Glomerular endothelial cell (primary cell): ENCODE measurements around the gene SUCNR1. TPM values are rescaled to one million over a fixed set of nuclear protein-coding genes. Genes with fewer than 3 reads are reported as not detected.
"Not testable (repeated sequence)": the region's sequence is repeated elsewhere in the genome, so short reads cannot be mapped to it uniquely, and the experiment has no call there.

Experiments used
- DNase-seq: peaks from one replicate; pipeline ENCODE4 v3.0.0-alpha.2; 2011; ENCODE audit warnings: low read depth, low spot score; ENCODE audit errors: extremely low read depth
- total RNA-seq: library from RNA; depleted of rRNA; stranded (reverse); fragments of >200 nt; gene quantifications from 2 replicates; pipeline ENCODE4 v1.2.3, GENCODE V29; 2015

The SUCNR1 gene, protein sequence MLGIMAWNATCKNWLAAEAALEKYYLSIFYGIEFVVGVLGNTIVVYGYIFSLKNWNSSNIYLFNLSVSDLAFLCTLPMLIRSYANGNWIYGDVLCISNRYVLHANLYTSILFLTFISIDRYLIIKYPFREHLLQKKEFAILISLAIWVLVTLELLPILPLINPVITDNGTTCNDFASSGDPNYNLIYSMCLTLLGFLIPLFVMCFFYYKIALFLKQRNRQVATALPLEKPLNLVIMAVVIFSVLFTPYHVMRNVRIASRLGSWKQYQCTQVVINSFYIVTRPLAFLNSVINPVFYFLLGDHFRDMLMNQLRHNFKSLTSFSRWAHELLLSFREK
- 0.10 and 0.23 TPM in 2 replicates for total RNA-seq

DNA sequence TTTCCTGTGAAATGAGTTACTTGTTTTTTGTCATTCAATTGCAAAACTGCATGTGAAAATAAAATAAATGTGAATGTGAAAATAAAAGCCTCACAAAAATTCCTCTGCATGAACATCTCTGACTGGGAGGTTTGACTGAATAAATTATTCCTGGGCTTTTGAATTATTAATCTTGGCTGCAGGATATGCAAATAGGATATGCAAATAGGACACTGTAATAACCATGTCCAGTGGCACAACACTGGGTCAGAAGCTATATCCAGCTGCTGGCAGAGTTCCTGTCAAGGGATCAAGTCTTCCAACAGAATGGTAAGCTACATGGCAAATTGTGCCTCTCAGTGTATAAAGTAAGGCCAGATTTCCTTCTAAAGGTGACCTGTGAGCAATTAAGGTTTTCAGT, at the start of gene SUCNR1:
TSS of gene SUCNR1 (plus strand) at position 246 of the 400 bp plus-strand sequence. CDS start 6,250 bp downstream, outside the sequence.
- DNase-seq, result no peak

DNA sequence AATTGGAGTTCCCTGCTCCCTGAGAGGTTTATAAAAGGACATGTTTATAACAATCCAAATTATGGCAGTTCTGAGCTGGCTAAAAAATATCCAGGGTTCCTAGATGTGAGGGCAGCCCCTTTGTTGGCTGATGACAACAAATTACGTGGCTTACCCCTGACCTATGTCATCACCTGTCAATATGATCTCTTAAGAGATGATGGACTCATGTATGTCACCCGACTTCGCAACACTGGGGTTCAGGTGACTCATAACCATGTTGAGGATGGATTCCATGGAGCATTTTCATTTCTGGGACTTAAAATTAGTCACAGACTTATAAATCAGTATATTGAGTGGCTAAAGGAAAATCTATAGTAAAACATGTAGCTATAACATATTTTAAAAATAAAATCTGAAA, 45.6 kb upstream of the SUCNR1 start:
- DNase-seq, result no peak

DNA sequence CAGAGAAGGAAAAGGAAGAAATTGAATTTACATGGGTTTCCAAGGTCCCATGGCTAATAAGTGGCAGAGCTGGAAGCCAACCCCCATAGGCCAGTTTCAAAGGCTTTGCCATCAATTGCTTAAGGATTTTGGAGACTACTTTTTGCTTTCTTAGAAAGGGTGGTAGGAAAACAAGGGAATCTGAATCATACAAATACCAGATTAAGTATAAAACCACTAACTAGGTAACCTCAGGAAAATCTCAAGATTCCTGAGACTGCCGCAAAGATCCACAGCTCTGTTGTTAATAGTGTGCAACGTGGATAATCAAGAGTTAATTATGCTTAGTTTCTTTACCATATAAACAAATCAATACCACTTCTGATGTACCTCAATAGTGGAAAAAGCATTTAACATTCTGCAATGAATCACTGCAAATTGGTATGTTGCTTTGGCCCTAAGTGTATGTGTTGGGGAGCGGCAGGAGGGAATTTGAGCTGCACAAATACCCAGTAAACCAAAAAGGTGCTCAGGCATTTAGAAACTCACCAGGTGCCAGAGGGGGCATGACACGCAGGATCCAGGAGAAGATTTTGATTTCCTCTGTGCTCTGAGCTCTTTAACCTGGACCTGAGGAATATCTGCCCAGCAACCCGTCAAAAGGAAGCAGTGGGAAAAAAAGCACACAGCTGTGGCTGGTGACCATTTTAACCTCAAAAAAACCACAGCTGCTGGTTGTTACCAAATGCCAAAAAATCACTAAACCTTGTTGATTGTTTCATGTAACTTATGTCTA, 37.5 kb upstream of the SUCNR1 start:
- DNase-seq, result no peak

DNA sequence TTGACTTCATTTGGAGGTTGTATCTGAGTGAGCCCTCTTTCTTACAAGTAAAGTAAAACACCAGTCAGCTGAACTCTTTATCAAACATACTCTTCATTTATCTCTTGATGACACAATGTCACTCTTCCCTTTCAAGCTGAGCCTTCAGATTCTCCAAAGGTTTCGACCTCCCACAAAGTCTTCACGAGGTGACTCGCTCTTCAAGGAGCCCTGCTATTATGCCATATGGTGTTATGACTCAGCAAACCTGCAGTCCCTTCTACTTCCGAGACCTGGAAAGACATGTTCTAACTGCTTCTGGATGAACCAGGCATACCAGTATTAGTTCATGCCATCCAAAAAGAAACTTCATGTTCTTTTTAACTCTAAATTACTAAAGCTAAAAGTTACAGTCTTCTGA, 36.4 kb upstream of the SUCNR1 start:
- peak; percentile 22 for DNase-seq

DNA sequence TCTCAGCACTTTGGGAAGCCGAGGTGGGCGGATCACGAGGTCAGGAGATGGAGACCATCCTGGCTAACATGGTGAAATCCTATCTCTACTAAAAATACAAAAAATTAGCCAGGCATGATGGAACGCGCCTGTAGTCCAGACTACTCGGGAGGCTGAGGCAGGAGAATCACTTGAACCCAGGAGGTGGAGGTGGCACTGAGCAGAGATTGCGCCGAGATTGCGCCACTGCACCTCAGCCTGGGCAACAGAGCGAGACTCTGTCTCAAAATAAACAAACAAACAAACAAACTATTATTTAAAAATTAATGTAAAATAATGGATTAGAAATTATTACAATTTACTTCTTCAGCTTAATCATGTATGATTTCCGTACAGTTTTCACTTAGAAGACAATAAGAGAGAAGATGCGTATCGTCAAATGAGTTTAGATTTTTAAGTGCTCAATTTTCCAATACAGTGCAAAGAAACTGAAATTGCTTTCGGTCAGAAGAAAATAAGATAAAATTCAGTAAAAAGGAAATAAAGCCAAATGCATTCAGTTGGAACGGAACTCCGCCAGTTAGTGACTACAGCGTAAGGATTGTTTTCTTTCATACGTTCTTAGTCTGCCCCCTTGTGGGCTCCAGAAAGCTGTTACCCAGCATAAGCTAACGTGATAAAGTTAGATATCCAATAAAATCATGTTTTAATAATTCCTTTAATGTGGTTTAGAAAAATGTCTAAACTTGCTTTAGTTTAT, 34.7 kb upstream of the SUCNR1 start:
- peak; percentile 80 for DNase-seq

DNA sequence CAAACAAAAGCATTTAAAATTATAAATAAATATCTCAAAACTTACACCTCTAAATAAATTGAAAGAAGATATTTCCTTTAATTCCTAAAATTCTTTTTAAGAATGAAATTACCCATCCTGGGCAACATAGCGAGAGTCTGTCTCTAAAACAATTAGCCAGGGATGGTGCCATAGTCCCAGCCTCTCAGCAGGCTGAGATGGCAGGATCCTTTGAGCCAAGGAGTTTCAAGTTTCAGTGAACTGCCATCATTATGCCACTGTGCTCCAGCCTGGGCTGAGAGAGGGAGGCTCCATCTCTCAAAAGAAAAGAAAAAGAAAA, 34.2 kb upstream of the SUCNR1 start:
- DNase-seq, result no peak

DNA sequence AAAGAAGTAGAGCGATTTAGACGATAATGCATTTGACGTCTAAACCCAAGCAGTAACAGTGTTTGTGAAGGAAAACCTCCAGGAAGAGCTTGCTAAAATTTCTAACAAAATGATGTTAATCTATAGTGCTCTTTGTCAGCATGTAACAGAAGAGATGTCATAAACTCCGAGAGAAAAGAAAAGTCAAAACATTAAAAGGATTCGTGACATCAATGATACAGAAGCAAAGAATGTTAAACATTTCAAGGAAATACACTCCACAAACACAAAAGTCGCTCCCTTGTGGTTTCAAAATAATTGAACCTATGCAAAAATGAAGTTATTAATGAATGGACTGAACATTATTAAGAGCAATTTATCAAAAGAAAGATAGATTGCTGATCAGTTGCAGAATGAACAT, 31.6 kb upstream of the SUCNR1 start:
- no peak for DNase-seq

DNA sequence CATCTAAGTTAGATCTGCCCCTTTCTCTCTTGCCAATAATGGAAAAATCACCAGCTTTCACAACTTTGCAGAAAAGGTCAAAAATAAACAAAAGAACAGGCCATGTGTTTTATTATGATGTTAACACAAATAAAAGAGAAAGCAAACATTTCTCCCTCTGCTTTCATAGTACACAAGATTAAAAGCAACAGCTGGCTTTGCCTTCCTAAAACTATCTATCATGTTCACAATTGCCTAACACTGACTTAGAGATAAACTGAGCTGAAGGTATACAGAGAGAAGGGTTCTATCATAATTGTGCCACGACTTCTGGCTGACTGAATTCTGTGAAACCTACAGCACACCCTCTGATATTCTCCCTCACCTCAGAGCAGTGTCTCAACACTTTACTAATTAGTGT, 30.2 kb upstream of the SUCNR1 start:
- DNase-seq, result no peak

DNA sequence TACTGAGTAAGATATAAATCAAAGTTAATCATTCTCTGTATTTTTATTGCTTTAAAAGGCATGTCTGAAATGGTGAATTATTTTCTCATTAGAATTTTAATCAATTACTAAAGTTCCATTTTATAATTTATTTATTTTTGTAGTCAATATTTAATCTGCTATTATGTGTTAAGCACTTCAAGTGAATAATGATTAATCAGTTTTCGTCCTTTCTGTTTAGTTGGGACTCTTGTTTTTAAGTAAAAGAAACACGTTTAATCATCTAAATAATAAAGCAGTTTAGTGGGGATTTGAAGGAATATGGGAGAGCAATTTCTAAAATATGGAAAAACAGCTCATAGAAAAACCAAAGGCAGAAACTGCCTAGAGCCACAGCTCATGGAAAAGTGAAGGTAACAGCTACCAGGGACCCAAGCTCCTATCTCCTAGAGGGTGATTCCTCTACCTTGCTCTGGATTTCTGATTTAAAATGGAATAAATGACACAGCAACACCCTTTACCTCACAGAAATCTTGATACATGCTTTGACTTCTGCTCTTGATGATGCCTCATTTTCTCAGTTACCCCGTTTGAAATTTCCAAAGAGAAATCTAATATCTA, 28.0 kb upstream of the SUCNR1 start:
- DNase-seq, result no peak

DNA sequence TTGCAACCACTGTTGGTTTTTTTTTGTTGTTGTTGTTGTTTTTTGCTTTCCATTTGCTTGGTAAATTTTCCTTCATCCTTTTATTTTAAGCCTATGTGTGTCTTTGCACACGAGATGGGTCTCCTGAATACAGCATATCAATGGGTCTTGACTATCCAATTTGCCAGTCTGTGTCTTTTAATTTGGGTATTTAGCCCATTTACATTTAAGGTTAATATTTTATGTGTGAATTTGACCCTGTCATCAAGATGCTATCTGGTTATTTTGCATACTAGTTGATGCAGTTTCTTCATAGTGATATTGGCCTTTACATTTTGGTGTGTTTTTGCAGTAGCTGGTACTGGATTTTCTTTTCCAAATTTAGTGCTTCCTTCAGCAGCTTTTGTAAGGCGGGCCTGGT, 23.4 kb upstream of the SUCNR1 start:
- DNase-seq, result not testable (repeated sequence)

DNA sequence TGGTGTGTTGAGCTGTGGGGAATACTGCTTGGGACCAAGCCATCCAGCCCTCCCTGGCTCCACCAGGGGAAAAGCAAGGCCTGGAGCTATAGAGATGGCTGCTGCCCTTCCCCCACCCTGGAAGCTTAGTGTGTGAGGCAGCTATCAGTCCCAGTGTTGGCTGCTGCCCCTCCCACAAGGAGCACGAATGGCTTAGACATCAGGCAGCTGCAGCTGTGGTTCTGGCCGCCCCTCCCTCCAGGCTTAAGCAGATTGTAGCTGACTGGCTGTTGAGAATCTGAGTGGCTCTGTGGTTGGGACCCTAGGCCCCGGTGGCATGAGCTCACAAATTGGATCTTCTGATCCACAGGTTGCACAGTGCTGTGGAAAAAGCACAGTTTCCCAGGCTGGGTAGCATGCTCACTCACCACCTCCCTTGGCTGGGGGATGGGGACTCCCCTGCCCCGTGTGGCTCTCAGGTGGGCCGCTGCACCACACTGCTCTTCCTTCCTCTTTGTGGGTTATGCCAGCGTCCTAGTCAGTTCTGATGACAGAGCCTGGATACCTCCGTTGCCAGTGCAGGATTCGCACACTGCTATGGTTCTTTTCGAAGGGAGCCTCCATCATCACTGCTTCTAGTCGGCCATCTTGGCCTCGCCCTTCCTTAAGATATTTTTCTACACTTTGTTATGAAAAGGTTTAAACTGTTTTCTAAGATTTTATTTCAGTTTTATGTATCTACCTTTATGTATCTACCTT, 21.2 kb upstream of the SUCNR1 start:
- DNase-seq, result no peak

DNA sequence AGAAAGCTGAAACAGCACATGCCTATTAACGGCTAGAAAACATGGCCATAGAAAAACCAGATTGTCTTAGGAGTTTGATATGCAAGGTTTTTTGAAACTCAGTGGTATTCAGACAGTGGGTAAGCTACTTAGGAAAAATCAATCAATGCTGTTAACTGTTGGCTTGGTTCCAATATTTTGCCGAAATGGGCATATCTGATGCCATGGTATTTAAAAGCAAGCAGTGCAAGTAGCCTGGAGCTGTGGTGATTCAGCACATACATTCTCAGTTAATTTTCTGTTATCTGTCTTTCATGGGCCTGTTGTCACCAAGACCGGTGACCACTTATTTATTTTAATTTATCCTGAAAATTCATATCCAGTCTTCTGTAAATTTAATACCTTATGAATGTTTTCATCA, 17.3 kb upstream of the SUCNR1 start:
- DNase-seq, result no peak

DNA sequence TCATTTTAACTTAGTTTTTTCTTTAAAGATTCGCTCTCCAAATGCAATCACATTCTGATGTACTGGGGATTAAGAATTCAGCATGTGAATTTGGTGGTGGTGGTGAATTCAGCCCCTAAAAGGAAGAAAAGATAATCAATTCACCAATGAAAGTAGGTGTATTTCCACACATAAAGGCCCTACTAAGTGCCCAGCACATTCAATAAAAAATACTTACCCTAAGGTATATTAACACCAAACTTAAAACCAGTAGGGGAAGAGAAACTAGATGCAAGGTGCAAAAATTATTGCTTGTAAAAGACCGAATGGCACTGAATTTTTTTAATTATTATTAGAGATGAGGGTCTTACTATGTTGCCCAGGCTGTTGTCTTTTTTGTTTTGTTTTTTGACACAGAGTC, 16.8 kb upstream of the SUCNR1 start:
- no peak for DNase-seq

DNA sequence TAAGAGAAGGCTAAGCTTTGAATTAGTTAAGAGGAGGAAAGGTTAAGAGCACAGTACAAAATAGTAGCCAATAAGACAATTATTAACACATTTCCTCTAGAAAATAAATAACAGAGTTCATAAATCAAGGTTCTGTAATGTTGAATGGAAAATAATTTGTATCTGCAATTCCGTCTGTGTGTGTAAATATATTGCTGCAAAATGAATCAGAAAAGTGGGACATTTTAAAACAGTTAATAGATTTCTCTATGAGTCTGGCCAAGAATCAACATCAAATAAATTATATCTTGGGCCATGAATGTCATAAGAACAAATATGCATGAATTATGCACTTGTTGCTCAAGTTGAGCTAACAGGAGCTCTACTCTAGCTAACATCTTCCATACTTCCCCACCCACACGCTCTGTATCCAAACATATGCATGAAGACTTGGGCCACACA, 14.2 kb upstream of the SUCNR1 start:
- DNase-seq, result no peak

DNA sequence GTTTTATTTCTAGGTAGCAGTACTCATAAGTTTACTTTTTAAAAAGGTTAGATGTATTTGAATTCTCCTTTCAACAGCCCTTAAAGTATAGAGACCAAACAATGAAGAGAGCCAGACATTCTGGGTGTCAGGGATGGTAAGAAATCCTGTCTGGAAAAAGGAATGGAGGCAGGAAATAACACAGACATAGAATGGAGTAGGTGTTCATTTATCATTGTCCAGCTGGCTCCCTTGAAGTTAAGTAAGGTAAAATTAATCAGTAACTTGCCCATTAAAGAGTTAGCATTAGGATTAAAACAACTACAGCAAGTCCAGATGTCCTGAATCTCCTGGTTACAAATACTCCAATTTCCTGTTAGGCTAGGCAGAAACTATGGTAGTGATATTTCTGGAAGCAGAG, 13.5 kb upstream of the SUCNR1 start:
- DNase-seq, result no peak

DNA sequence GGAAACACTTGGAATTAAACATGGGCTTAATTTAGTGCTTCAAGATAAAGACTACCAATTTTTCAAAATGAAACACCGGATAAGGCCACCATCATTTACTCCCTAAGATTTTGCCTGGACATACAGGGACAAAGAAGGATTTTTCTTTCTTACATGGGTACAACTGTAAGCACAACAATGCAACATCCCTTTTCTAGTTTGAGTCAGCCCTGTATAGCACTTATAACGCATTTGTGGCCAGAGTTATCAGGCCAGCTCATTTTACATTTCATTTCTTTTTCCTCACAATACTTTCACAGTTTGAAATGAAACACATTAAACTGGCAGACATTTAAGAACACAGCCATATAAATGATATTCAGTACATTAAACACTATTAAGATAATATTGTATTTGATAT, 9.8 kb upstream of the SUCNR1 start:
- no peak for DNase-seq

DNA sequence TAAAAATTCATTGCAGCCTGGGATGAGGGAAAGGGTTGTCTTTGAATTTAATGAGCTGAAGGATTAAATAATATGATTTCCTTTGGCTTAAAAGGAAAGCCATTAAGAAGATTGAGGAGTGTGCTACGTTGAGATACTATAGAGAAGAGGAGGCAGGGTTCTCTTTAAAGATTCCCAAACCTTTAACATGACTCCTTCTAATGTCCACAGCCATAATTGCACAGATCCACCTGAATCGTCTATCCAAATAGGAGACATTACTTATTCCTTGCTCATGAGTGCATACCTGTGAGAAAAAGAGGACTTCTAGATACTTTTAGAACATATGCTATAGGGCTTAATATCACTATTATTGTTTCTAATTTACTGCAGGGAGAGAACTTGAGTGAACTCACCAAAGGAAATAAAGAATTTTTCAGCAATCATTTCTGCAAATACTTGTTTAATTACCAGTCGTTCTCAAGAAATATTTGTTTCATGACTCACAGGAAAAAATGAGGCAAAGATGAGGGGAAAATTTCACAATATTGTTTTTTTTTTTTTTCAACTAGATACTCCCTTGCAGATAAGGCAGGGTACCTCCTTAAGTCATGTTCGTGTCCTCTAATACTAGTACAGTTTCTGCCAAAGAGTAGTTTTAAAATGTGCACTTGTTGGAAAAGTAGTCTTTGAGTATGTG, 8.9 kb upstream of the SUCNR1 start:
- DNase-seq, result peak; percentile 45

DNA sequence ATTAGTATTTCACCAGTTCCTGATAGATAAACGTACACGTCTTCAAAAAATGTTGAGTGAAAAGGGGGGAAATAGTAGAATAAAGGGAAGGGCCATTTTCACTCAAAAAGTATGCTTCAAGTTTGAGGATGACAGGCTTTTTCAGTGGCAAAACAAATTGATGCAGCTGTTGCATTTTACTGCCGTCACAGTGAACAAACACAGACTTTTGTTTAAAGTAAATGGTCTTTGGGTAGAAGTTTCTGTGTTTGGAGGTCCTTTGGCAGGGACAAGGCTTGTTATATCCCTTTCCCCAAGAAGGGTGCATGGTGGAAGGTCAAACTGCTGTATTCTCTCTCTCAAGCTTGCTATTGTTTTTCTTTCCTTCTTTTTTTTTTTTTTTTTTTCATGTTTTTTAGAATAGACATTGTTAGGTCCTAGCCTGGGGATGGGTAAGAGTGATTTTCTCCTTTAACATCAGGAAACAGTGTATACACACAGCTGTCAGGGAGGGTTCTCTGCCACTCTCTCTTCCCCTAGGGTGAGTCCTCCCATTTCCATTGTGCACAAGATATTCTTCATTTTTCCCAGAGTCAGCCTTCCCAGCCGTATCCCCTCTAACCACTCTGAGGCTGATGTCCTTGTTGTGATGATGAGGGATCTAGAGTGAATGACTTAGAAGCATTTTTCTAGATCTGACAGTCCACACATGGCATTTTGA, 6.6 kb upstream of the SUCNR1 start:
- DNase-seq, result no peak

DNA sequence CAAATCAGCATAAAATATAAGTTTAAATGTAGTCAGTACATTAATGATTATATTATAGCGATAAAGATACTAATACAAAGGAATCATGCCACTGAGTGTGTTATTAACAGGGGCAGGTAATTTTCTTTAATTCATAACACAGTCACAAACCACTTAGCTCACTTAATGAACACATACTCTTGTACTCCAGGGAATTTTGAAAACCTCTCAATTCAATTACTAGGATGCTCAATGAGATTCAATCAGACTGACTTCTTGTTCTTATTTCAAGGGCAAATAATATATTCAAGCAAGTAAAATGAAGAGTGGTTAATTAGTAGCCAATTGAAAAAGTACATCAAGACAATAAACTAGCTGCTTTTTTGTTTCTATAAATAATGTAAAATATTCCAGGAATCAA, 5.8 kb upstream of the SUCNR1 start:
- no peak for DNase-seq
